Suppressor macrophage treated with lipopolysaccharide for 4 hours (primary cell): Measurements from ENCODE around the gene HLA-DOB.
"Not testable (repeated sequence)": the region's sequence is repeated elsewhere in the genome, so short reads cannot be mapped to it uniquely, and the experiment has no call there.

Experiments
- DNase-seq: peaks from one replicate; pipeline ENCODE4 v3.0.0-alpha.2; 2020

The HLA-DOB gene

DNA sequence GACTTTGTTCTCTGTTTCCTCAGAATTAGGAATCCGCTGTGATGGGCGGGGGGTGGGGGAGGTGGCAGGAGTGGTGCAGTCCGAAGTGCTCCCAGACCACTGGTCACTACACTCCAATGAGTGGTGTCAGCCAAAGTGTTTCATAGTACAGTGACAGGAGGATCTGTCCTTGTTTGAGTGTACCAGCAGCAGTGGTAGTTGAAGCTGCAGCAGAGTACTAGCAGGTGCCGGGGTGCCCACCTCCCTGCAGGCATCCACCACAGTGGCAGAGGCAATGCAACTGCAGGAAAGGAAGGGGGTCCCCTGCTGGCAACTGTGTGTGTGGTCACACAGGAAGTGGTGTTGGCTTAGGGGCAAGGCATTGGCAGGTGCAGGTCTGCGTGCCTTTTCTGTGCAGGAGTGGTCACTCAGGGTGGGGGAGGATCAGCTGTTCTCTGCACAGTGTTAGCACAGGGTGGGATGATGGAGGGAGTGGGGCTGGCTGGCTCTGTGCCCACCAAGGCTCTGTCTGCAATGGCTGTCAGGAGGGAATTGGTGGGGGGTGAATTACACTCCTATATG, 9.7 kb downstream of the HLA-DOB start:
- DNase-seq = no peak

DNA sequence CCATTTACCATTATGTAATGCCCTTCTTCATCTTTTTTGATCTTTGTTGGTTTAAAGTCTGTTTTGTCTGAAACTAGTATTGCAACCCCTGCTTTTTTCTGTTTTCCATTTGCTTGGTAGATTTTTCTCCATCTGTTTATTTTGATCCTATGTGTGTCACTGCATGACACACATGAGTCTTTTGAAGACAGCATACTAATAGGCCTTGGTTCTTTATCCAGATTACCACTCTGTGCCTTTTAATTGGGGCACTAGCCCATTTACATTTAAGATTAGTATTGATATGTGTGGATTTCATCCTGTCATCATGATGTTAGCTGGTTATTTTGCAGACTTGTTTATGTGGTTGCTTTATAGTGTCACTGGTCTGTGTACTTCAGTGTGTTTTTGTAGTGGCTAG, 11.4 kb downstream of the HLA-DOB start:
- not testable (repeated sequence) for DNase-seq

DNA sequence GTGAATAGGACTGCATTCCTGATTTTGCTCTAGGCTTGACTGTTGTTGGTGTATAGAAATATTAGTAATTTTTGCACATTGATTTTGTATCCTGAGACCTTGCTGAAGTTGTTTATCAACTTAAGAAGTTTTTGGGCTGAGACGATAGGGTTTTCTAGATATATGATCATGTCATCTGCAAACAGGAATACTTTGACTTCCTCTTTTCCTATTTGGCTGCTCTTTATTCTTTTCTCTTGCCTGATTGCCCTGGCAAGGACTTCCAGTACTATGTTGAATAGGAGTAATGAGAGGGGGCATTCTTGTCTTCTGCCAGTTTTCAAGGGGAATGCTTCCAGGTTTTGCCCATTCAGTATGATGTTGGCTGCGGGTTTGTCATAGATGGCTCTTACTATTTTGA, 13.4 kb downstream of the HLA-DOB start:
- DNase-seq = no peak

DNA sequence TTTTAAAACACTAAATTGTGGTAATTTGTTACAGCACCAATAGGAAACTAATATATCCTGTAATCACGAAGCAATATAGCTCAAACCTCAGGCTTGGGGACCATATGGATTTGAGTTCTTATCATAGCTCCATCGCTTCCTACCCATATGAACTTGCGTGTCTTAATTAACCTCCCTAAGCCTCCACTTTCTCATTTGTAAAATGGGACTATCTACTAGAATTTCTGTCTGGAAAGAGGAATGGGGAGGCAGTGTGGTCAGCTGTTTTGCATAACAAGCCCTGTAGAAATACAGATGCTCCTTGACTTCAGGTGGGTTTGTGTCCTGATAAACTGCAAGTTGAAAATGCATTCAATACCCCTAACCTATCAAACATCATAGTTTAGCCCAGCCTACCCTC, 17.1 kb downstream of the HLA-DOB start:
- DNase-seq = no peak

DNA sequence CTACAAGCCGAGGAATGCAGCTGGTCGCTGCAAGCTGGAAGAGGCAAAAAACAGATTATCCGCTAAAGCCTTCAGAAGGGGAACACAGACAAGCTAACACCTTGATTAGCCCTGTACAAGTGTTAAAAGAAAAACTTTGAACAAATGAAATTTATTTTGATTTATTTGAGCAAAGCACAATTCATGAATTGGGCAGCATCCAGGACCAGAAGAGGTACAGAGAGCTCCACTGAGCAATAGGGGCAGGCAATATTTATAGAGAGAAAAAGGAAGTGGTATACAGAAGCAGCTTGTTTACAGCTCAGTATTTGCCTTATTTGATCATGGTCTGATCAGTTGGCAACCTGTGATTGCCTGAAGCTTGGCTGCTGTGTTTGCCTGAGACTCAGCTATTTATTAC, 17.6 kb downstream of the HLA-DOB start:
- DNase-seq = no peak

DNA sequence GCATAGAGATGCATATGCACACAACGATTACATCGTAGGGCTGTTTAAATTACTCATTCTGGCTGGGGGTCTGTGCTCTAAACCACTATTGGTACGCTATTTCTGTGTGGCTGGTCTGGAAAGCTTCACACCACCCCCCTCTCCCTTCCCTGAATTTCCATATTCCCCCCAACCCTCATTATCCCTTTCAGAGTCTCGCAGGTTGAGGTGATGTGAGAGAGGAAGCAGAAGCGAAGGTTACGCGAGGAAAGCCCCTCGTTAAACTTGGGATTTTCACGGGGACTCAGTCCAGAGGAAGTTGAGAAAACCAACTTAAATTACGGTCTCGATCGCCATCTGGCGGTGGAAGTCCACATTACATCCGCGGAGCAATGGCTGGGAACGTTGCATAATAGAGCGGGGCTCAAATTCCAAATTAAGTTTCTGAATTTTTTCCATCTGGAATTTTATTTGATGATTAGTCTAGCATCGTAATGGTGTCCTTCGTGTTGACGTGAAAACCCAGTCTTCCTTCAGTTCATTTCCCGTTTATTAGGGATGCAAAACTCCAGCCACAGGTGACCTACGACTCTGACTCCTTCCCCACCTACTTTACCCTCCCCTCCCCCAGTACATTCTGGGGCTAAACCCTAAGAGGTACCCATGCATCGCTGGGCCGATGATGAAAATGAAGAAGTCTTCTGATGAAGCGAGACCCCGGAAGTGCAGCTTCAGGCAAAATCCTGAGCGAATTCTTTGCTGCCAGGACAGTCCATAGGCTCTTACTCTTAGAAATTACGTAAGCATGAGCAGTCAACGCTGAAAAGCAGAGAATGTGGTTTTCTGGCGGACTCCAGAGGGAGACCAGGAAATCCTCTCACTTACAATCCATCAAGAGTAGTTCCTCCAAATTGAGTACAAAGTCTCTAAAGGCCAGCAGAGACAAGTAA, 19.7 kb downstream of the HLA-DOB start:
- peak; percentile 84 for DNase-seq

DNA sequence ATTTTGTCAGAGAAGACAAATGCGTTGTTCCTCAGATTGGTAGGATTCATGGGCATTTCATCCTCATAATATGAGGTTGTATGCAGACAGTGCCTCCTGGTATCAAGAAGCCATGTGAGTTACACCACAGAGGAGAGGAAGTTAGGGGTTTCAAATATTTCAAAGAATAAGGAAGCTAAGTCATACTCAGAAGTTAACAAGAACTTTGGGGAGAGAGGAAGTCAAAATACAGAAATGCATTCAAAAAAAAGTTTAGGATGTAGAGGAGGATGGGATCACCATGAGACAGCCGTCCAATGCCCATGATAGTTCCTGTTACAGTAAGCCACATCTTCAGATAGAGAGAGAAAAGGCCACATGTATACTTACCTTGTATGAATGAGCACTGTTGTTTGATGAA, 22.3 kb downstream of the HLA-DOB start:
- peak; percentile 83 for DNase-seq

DNA sequence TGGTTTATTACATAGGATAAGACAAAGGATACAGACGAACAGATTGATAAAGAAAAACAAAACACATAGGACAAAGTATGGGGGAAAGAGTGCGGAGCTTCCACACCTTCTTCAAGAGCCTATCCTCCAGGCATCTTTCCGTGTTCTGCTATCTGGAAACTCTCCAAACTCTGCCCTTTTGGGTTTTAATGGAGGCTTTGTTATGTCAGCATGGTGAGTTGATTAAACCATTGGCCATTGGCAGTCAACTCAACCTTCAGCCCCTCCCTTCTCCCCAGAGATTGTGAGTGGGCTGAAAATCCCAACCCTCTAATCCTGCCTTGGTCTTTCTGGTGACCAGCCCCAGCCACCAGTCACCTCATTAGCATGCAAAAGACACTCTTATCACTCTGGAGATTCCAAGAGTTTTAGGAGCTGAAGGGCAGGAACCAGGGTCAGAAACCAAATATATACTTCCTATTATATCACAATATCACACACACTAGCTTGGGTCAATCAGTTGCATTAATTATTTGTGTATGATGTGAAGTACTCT, 23.8 kb downstream of the HLA-DOB start:
- no peak for DNase-seq

DNA sequence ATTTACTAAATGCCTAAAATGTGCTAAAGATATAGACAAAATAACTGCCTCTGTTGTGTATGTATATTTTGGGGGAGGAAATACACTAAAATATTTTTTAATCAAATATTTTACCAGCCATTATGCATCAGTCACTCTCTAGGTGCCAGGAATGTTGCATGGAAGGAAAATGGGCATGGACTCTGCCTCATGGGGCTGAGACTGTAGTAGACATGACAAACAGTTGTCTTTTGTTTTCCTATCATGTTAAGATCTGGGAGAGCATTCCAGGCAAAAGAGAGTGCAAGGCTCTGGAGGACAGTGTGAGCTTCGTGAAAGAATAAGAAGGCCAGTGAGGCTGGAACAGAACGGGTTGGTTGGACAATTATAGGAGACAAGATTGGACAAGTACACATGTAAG, 26.5 kb downstream of the HLA-DOB start:
- no peak for DNase-seq

DNA sequence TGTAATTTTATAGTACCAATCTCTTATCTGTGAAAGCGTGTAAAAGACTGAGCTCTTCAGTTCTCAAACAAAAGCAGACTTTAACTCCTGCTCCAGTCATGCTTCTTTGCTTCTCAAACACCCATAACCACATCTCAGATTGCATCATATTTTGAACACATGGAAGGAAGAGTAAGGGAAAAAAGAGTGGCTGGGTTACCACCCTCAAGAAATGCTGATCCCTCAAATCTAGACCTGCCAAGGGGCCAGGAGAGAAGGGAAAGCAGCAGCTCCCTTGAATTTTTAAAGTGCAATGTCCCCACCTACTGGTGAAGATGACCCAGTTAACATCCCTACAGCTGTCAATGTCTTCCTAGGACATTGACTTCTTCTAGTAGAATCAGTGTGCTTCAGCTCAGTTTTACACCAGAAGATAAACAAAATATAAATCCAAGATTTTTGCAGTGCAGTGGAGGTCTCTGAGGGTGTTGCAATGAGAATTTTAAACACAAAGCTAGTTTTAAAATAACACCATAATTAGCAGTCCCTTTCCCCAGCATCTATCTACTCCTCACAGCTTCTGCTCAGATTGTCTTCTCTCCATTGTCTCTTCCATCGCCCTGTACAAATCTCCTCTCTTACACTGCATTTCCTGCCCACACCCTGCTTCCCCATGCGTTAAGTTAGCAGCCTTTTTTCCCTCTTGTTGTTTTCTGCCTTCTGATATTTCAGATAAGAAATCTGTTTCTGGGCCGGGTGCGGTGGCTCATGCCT, 30.8 kb downstream of the HLA-DOB start:
- peak; percentile 78 for DNase-seq

DNA sequence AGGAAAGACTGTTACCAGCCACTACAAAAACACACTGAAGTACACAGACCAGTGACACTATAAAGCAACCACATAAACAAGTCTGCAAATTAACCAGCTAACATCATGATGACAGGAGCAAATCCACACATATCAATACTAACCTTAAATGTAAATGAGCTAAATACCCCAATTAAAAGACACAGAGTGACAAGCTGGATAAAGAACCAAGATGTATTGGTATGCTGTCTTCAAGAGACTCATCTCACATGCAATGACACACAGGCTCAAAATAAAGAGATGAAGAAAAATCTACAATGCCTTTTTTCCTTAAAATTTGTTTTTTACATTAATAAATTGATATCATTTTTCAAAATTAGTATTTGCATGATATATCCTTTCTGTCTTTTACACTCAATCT, 33.9 kb downstream of the HLA-DOB start:
- not testable (repeated sequence) for DNase-seq

DNA sequence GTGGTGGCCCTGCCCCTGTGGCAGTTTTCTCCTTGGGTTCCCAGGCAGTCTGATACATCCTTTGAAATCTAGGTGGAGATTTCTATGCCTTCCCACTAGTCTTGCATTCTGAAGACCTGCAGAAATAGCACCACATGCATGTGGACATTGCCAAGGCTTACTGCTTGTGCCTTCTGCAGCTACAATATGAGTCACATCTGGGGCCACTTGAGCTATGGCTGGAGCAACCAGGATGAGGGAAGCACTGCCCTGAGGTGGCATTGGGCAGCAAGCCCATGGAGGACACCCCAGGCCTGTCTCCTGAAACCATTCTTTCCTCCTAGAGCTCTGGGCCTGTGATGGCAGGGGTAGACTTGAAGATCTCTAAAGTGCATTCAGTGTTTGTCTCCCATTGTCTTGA, 37.8 kb downstream of the HLA-DOB start:
- DNase-seq = no peak

DNA sequence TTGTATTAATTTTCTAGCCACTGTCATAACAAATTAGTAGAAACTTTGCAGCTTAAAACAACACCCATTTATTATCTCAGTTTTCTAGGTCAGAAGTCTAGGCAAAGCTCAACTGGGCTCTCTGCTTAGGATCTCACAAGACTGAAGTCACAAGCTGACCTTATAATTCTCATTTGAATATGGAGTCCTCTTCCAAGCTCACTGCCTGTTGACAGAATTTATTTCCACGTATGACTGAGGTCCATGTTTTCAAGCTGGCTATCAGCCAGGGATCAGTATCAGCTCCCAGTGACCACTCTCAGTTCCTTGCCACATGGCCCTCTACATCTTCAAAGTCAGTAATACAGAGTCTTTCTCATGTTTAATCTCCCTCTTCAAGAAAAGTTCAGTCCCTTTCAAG, 41.7 kb downstream of the HLA-DOB start:
- no peak for DNase-seq

DNA sequence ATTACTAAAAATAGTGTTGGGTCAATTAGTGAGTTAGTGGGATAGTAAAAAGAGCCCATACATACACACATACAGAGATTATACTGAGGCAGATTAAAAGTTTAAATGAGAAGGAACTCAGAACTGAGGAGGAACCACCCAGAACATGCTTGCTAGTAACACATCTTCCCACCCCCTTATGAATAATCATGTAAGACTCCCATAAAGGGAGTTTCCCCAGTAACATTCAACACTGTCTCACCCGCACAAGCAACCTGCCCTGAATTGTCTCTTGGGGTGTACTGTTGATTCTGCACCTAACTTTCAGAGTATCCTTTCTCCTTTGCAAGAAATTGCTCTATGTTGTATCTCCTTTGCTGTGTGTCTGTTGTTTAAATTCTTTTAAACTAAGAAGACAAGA, 42.4 kb downstream of the HLA-DOB start:
- peak; percentile 31 for DNase-seq

DNA sequence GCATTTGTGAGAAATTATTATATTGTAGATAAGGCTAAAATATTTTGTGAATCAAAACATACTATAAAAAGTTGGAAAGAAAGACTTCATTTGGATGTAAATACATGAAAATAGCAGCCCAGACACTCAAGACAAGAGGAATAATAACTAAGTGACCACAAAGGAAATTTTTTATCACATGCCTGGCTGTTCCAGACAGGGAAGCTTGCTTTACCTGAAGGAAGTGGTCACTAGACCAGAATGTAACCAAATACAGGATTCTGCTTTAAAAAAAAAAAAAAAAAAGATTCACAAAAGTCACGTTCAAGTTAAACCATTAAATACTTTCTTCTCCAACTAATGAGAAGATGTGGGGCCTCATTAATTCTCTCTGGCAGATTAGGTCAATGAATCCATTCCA, 44.1 kb downstream of the HLA-DOB start:
- no peak for DNase-seq

DNA sequence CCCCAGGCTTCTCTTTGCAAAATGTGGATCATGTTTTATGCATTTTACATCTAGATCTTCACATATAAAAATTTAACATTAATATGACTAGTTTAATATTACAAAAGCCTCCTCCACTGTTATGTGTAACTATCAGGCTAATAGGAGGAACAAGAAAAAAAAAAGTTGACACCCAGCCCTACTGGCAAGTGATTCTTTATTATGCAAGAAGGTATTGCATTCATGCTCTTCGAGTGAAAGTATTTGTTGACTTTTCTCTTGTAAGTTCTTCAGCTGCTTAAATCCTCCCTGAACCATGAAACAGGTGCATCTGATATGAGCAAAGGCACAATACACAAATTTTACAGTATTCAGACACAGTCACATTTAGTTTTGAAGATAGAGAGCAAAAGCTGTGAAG, 52.8 kb downstream of the HLA-DOB start:
- no peak for DNase-seq

DNA sequence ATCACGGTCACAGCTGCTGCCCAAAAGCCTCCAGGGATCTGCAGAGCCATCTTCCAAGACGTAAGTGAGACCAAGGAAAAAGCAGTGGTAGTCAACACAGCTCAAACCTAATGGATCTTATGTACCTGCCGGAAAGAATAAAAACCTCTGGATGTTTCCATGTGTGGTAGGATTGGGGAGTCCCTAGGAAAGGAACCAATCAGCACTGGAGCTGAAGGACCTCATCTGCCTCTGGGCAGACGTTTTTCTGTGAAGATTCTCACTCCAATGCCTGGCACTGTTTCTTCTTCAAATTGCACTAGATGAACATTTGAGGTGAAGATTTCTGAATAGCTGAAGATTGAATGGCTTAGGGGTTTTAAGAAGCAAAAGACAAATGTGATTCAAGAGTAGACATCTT, 53.4 kb downstream of the HLA-DOB start, which contains the start of gene HLA-DQB2:
Gene HLA-DQB2, minus strand, starts transcription at position 112 of the 400 bp plus-strand sequence. Its CDS starts 62 bp downstream, at position 50.
- no peak for DNase-seq
